GM18520 (cell line): ENCODE data around the gene EIF4EBP2.

ENCODE experiments used
- ATAC-seq: cut with Tn5 transposase; IDR thresholded peaks from one replicate; pipeline ENCODE4 v1.9.1; 2021; ENCODE audit not compliant: unreplicated experiment

EIF4EBP2 gene

GRCh38 chr10:70404036-70404786 is at the start of gene EIF4EBP2:
EIF4EBP2 (plus strand) TSS chr10:70404145; CDS start chr10:70404402, 257 bp downstream.
- peak; percentile 80 for ATAC-seq

- no peak for ATAC-seq
These were observed 49.4 kb upstream of the EIF4EBP2 start for GRCh38 chr10:70354556-70354955.

- peak; percentile 42 for ATAC-seq
These were observed 48.6 kb upstream of the EIF4EBP2 start for GRCh38 chr10:70355051-70356021.

- ATAC-seq: no peak
These were observed 46.4 kb upstream of the EIF4EBP2 start for GRCh38 chr10:70357565-70357964.

GRCh38 chr10:70358446-70358845 is 45.5 kb upstream of the EIF4EBP2 start:
- ATAC-seq: no peak

- ATAC-seq: no peak
These were observed 44.9 kb upstream of the EIF4EBP2 start for GRCh38 chr10:70359017-70359550.

- no peak for ATAC-seq
These were observed 43.7 kb upstream of the EIF4EBP2 start for GRCh38 chr10:70360215-70360614.

- no peak for ATAC-seq
These were observed 41.6 kb upstream of the EIF4EBP2 start for GRCh38 chr10:70362328-70362727.

- no peak for ATAC-seq
These were observed 40.7 kb upstream of the EIF4EBP2 start for GRCh38 chr10:70363292-70363691.

GRCh38 chr10:70363971-70364771 is 39.8 kb upstream of the EIF4EBP2 start:
- peak; percentile 83 for ATAC-seq

- no peak for ATAC-seq
These were observed 39.2 kb upstream of the EIF4EBP2 start for GRCh38 chr10:70364772-70365091.

- ATAC-seq: no peak
These were observed 36.6 kb upstream of the EIF4EBP2 start for GRCh38 chr10:70367195-70367796.

GRCh38 chr10:70368774-70369482 is 35.0 kb upstream of the EIF4EBP2 start:
- no peak for ATAC-seq

GRCh38 chr10:70369498-70370018 is 34.4 kb upstream of the EIF4EBP2 start:
- no peak for ATAC-seq

- ATAC-seq: no peak
These were observed 33.2 kb upstream of the EIF4EBP2 start for GRCh38 chr10:70370766-70371165.

GRCh38 chr10:70371846-70372245 is 32.1 kb upstream of the EIF4EBP2 start:
- no peak for ATAC-seq

- no peak for ATAC-seq
These were observed 28.9 kb upstream of the EIF4EBP2 start for GRCh38 chr10:70374775-70375614.

- ATAC-seq: no peak
These were observed 27.2 kb upstream of the EIF4EBP2 start for GRCh38 chr10:70376436-70377378.
